ENCODE data around the gene TRIM65. TPM values are rescaled to one million over a fixed set of nuclear protein-coding genes. Genes with fewer than 3 reads are reported as not detected.

TRIM65 gene
- total and polyA plus RNA-seq, 2 of the 13 experiments (the other 11 are each of a cell fraction or from before 2014, with no cell fraction given): 10.3 to 22.4 TPM

- TF ChIP-seq AKNA (CRISPR knock-in tag; IDR thresholded peaks at IDR 0.05; ENCODE audit: borderline replicate concordance): no peak
- TF ChIP-seq TIGD3 (CRISPR knock-in tag; IDR thresholded peaks at IDR 0.05; ENCODE audit: borderline replicate concordance): no peak
- TF ChIP-seq PBX2 (CRISPR knock-in tag; IDR thresholded peaks at IDR 0.05): no peak
- no peak for TF ChIP-seq CCAR2 (optimal IDR thresholded peaks at IDR 0.05; ENCODE audit: low read depth, low read length)
- TF ChIP-seq ZNF256 (CRISPR knock-in tag; conservative IDR thresholded peaks at IDR 0.05): no peak
- TF ChIP-seq MIER2 (CRISPR knock-in tag; IDR thresholded peaks at IDR 0.05): 0 out of 2 replicates have a peak, but pooled peaks have one; percentile 62
- no peak for TF ChIP-seq RFX1 (IDR thresholded peaks at IDR 0.05)
- peak; percentile 91 for TF ChIP-seq ZMYM4 (CRISPR knock-in tag; IDR thresholded peaks at IDR 0.05)
- TF ChIP-seq PAX8 (CRISPR knock-in tag; IDR thresholded peaks at IDR 0.05; ENCODE audit: borderline replicate concordance): no peak
- peak; percentile 89; the same call in 1 of the 2 replicates for TF ChIP-seq BORCS8-MEF2B (CRISPR knock-in tag; IDR thresholded peaks at IDR 0.05)
- peak; percentile 53 for TF ChIP-seq BCL6 (CRISPR knock-in tag; IDR thresholded peaks at IDR 0.05)
- no peak for TF ChIP-seq FOXM1 (CRISPR knock-in tag; IDR thresholded peaks at IDR 0.05)
- TF ChIP-seq THAP8 (CRISPR knock-in tag; IDR thresholded peaks at IDR 0.05; ENCODE audit: borderline replicate concordance): peak; percentile 61; the same call in 1 of the 2 replicates
- peak; percentile 61 for TF ChIP-seq ZNF230 (CRISPR knock-in tag; IDR thresholded peaks at IDR 0.05)
- peak; percentile 70; the same call in 1 of the 2 replicates for TF ChIP-seq TFAP4 (IDR thresholded peaks at IDR 0.05; ENCODE audit: borderline replicate concordance, low read depth)
- TF ChIP-seq HNRNPUL1 (IDR thresholded peaks at IDR 0.05; ENCODE audit: low read depth, low read length): no peak
- TF ChIP-seq ZNF614 (CRISPR knock-in tag; IDR thresholded peaks at IDR 0.05; ENCODE audit: borderline replicate concordance): peak; percentile 8; the same call in 1 of the 2 replicates
- TF ChIP-seq ETV6 (CRISPR knock-in tag; conservative IDR thresholded peaks at IDR 0.05): no peak; the same call in 1 of the 2 replicates
- 0 out of 2 replicates have a peak, but pooled peaks have one; percentile 78 for TF ChIP-seq WIZ (CRISPR knock-in tag; IDR thresholded peaks at IDR 0.05)
- 0 out of 2 replicates have a peak, but pooled peaks have one; percentile 70 for TF ChIP-seq ATF5 (CRISPR knock-in tag; IDR thresholded peaks at IDR 0.05; ENCODE audit: low read depth)
Measured at GRCh38 chr17:75855310-75856061, 41.3 kb downstream of the TRIM65 start, which contains the start of gene WBP2 (continued).

Measured in HepG2 (cell line).